Esophagus squamous epithelium (tissue), 5 donors: Measurements from ENCODE around the gene ENOX1. TPM values are rescaled to one million over a fixed set of nuclear protein-coding genes. Genes with fewer than 3 reads are reported as not detected.
"Not testable (repeated sequence)": the region's sequence is repeated elsewhere in the genome, so short reads cannot be mapped to it uniquely, and the experiment has no call there.

Experiments
- DNase-seq: peaks from one replicate; lab custom pipeline; 2025; lab: John Stamatoyannopoulos, UW
- H3K27ac ChIP-seq, 4 donors: fragments of 200-600 bp; sonication (generic); one replicate each; pipeline ENCODE4 v1.5.1; 2016 to 2019; ENCODE audit warnings: mild to moderate bottlenecking in 1 of 4
- H3K27me3 ChIP-seq, 4 donors: fragments of 200-600 bp; sonication (generic); 1 replicate in 3 of 4; 2 replicates in 1 of 4; pipeline versions ENCODE4 v1.5.1 to v1.6.0; 2017 to 2021; ENCODE audit warnings: antibody characterized with exemption in 1 of 4
- H3K36me3 ChIP-seq, 3 donors: fragments of 200-600 bp; sonication (generic); one replicate each; pipeline ENCODE4 v1.5.1; 2016 to 2019
- H3K4me1 ChIP-seq, 3 donors: fragments of 200-600 bp; sonication (generic); one replicate each; pipeline ENCODE4 v1.5.1; 2017 to 2019
- H3K4me3 ChIP-seq, 4 donors: fragments of 200-600 bp; sonication (generic); 1 replicate in 3 of 4; 2 replicates in 1 of 4; pipeline ENCODE4 v1.5.1; 2016 to 2019; ENCODE audit warnings: mild to moderate bottlenecking in 2 of 4, moderate library complexity in 1 of 4
- H3K9me3 ChIP-seq, 3 donors: fragments of 200-600 bp; sonication (generic); one replicate each; pipeline ENCODE4 v1.5.1; 2016 to 2019
- CTCF ChIP-seq, 6 experiments: fragments of 450-650 bp in 4 of 6; fragments of 200-600 bp in 2 of 6; sonication (generic) in 2 of 6; IDR thresholded peaks; one replicate each; pipeline ENCODE4 v1.5.1; 2016 to 2019; ENCODE audit warnings: antibody characterized with exemption in 6 of 6, mild to moderate bottlenecking in 4 of 6, moderate library complexity in 4 of 6
- POLR2A ChIP-seq, 4 donors: fragments of 450-650 bp; IDR thresholded peaks; one replicate each; pipeline ENCODE4 v1.6.1; 2017; ENCODE audit warnings: antibody characterized with exemption in 4 of 4, mild to moderate bottlenecking in 4 of 4, moderate library complexity in 3 of 4
- WGBS, 2 donors: methylation state at CpG; one replicate each; pipeline ENCODE4 v1.1.5; 2018; 5-methylcytosine and 5-hydroxymethylcytosine counted together
- intact Hi-C: fragments of 100-400 bp; cut with DNase I; formaldehyde crosslinking; loops from one replicate; pipeline ENCODE4 v1.15.0; 2022
- total RNA-seq, 4 donors: library from RNA; depleted of rRNA; stranded (reverse); fragments of >200 nt; gene quantifications; one replicate each; pipeline ENCODE4 v1.1.0, GENCODE V29; 2016
- donor health status: DM: yes; HTN: yes; CAD: no.

Gene ENOX1
- total RNA-seq, 4 donors from 2014 or later = 0.48 to 0.76 TPM; not detected in 2

GRCh38 chr13:43357564-43357963 is 429.2 kb downstream of the ENOX1 start:
- Histone ChIP-seq H3K27ac (no peak overlapping the region), H3K4me3 (no peak overlapping the region), H3K9me3 (no peaks in the 10 kb centered on the region), H3K27me3 (no peaks in the 10 kb centered on the region), H3K36me3 (no peaks in the 10 kb centered on the region), H3K4me1 (no peaks in the 10 kb centered on the region)
- intact Hi-C loops = no loop called here
- TF ChIP-seq POLR2A (IDR thresholded peaks at IDR 0.05) (no peak), CTCF (IDR thresholded peaks at IDR 0.05) (no peak)
- DNase-seq = no peak
- WGBS, 2 donors = 59 to 62% methylated on average over 3 to 4 of the region's 4 CpGs

DNA sequence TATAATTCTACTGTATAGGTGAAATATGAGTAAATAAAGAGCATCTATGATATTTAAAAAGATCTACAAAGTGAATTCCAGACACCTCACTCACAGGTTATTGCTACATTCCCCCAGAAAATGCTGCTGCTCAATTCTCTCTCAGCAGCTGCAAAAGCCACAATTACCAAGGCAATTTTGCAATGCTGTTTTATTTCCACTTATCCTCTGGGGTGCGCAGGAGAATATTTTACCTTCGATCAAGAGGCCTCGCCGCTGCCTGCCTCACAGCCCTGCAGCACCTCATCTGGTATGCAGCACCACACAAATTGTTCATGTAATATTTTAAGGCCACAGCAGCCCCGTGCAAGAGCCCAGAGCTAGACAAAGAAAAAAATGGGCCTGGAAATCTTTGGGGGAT is 430.2 kb downstream of the ENOX1 start:
- WGBS, 2 donors = 77 to 91% methylated on average over 5 of the region's 5 CpGs

GRCh38 chr13:43355774-43356173 is 431.0 kb downstream of the ENOX1 start:
- H3K27ac ChIP-seq = no peak overlapping the region
- no peaks in the 10 kb centered on the region for H3K4me1 ChIP-seq
- TF ChIP-seq CTCF (IDR thresholded peaks at IDR 0.05) (no peak), POLR2A (IDR thresholded peaks at IDR 0.05) (no peak)
- no peaks in the 10 kb centered on the region for H3K36me3 ChIP-seq
- no peak overlapping the region for H3K4me3 ChIP-seq
- intact Hi-C loops = no loop called here
- no peaks in the 10 kb centered on the region for H3K9me3 ChIP-seq
- WGBS, 2 donors = 91 to 92% methylated on average over 11 to 15 of the region's 17 CpGs
- DNase-seq = no peak
- no peaks in the 10 kb centered on the region for H3K27me3 ChIP-seq

More for the DNA sequence above, 430.2 kb downstream of the ENOX1 start:
- H3K9me3 ChIP-seq = no peaks in the 10 kb centered on the region
- TF ChIP-seq POLR2A (IDR thresholded peaks at IDR 0.05) (no peak), CTCF (IDR thresholded peaks at IDR 0.05) (no peak)
- no peak overlapping the region for H3K4me3 ChIP-seq
- DNase-seq = no peak
- H3K27me3 ChIP-seq = no peaks in the 10 kb centered on the region
- H3K36me3 ChIP-seq = no peaks in the 10 kb centered on the region
- intact Hi-C loops = no loop called here
- no peak overlapping the region for H3K27ac ChIP-seq
- H3K4me1 ChIP-seq = no peaks in the 10 kb centered on the region

DNA sequence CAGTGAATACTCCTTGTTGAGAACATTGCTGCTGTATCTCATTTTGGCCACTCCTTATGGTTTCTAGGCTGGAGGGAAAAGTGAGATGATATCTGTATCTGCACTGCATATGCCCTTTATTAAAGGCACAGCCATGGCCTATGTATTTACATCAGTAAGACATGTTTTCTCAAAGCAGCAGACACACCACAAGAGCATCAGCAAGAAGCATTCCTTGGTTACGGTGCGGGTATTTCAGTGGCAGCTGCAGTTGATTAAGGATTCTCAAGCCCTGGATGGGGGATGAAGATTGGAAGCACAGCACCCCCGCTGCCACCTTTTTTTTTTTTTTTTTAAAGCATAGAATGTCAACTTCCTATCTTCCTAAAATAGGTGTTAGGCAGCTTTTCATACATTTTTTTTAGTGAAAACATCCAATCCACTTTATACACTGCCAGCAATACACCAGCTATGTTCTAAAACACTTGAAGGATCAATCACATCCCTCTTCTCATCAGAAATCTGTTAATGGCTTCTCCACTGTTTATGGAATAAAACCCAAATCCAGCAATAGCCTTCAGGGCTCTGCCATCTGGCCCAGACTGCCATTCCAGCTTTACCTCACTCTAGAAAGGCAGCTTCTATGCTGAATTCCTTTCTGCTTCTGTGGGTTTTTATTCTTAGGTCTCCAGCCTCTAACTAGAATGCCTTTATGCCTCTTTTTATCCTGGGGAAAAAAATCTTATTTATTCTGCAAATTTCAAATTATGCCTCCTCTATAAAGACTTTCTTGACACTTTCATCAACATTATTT is 432.4 kb downstream of the ENOX1 start:
- Histone ChIP-seq H3K27me3 (no peaks in the 10 kb centered on the region), H3K9me3 (no peaks in the 10 kb centered on the region), H3K27ac (no peak overlapping the region), H3K36me3 (no peaks in the 10 kb centered on the region), H3K4me3 (no peak overlapping the region), H3K4me1 (no peaks in the 10 kb centered on the region)
- WGBS, 2 donors = 83 to 89% methylated on average over 3 of the region's 3 CpGs
- TF ChIP-seq POLR2A (IDR thresholded peaks at IDR 0.05) = no peak
- TF ChIP-seq CTCF (IDR thresholded peaks at IDR 0.05) = no peak
- intact Hi-C loops = no loop called here
- DNase-seq = no peak

DNA sequence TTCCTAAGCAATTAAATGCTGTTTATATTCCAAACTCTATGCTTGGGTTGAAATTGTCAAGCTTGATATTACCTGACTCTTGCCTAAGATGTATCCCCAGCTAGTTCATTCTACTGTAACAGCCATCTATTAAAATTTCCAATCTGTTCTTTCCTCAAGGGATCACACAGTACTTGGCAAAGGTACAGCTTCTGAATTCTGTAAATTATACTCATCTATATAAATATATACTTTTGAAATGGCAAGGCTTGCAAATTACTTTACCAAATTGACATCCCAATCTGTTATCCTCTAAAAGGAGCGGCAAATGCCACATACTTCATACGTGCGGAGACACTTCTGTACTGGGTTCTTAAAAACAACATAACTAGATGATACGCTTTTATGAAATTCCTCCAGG is 433.1 kb downstream of the ENOX1 start:
- no peaks in the 10 kb centered on the region for H3K4me1 ChIP-seq
- WGBS, 2 donors = 95 to 96% methylated on average over 4 of the region's 4 CpGs
- intact Hi-C loops = no loop called here
- no peak overlapping the region for H3K27ac ChIP-seq
- H3K27me3 ChIP-seq = no peaks in the 10 kb centered on the region
- H3K36me3 ChIP-seq = no peaks in the 10 kb centered on the region
- TF ChIP-seq POLR2A (IDR thresholded peaks at IDR 0.05) (no peak), CTCF (IDR thresholded peaks at IDR 0.05) (no peak)
- DNase-seq = no peak
- H3K9me3 ChIP-seq = no peaks in the 10 kb centered on the region
- no peak overlapping the region for H3K4me3 ChIP-seq

- DNase-seq, intact Hi-C loops, H3K27ac ChIP-seq, H3K27me3 ChIP-seq, H3K4me3 ChIP-seq, H3K9me3 ChIP-seq, H3K4me1 ChIP-seq, H3K36me3 ChIP-seq: not testable (repeated sequence)
- WGBS, 2 donors = 53 to 64% methylated on average over 1 of the region's 3 CpGs
Observed at GRCh38 chr13:43351612-43352011, 435.2 kb downstream of the ENOX1 start.
